Left colon (tissue), 2 donors: ENCODE results near the gene HSPA12B. TPM values are rescaled to one million over a fixed set of nuclear protein-coding genes. Genes with fewer than 3 reads are reported as not detected.

Experiments
- ATAC-seq: fragments of 200-7000 bp; cut with Tn5 transposase; one replicate; pipeline ENCODE4 v1.9.1; 2020; ENCODE audit warnings: mild to moderate bottlenecking, moderate library complexity
- DNase-seq, 2 donors: peaks; one replicate each; pipeline ENCODE4 v3.0.0-alpha.2; 2020
- intact Hi-C, 2 donors: fragments of 100-400 bp; cut with DNase I in 1 of 2; cut with micrococcal nuclease in 1 of 2; formaldehyde crosslinking; loops; one replicate each; pipeline versions ENCODE4 v1.11.2 to v1.14.0; 2022; cut with DNase I, micrococcal nuclease
- total RNA-seq, 2 donors: library from RNA; stranded (reverse); fragmentation: NEBNext Ultra II Directional; extraction: Animal tissue kit (Norgen Biotek cat#: 25700); gene quantifications; one replicate each; pipeline ENCODE4 v1.2.1, GENCODE V29; 2021
- donor health status: DM: no; HTN: no; CAD: no.
- donor health status: DM: yes; HTN: yes; CAD: no.

The HSPA12B gene
- total RNA-seq, 2 donors from 2014 or later, result 2.3 to 2.5 TPM

DNA sequence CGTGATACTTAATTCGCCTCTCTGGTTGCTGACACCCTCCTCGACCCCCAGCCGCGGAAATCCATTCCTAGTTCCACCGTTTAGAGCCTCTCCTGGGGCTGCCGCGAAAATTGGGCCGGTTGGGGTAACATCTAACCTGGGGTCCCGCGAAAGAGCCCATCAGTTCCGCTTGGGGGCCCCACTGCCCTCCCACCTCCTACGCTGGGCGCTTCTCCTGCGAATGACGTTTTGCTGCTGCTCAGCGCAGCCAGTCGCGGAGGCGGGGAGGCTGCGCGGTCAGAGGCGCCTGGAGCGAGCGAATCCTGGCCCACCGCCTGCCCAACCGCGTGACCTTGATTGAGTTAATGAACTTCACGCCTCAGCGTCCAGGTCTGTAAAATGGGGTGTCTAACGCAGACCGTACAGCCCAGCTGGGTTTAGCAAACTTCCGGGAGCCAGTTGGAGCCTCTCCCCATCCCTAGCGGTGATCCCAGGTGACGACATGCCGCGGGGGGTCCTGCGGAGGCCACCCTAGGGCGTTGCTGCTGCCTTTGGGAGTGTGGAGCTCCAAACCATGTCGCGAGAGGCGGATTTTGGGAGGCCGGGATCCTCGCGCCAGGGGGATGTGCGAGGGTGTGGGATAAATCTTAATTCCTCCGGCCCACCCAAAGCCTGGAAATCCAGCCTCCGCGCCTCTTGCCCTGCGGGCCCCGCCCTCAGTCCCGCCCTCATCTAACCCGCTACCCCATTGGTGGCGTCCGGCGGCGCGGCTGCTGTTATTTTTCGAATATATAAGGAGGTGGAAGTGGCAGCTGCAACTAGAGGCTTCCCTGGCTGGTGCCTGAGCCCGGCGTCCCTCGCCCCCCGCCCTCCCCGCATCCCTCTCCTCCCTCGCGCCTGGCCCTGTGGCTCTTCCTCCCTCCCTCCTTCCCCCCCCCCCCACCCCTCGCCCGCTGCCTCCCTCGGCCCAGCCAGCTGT is 63.3 kb downstream of the HSPA12B start, which contains the start of gene CDC25B:
CDC25B (plus strand) TSS at position 800 of the 958 bp plus-strand sequence. CDS start 222 bp downstream, outside the sequence.
- DNase-seq (peak; percentile 97 to 99), ATAC-seq (peak; percentile 85)
- intact Hi-C loops, result no loop called here

DNA sequence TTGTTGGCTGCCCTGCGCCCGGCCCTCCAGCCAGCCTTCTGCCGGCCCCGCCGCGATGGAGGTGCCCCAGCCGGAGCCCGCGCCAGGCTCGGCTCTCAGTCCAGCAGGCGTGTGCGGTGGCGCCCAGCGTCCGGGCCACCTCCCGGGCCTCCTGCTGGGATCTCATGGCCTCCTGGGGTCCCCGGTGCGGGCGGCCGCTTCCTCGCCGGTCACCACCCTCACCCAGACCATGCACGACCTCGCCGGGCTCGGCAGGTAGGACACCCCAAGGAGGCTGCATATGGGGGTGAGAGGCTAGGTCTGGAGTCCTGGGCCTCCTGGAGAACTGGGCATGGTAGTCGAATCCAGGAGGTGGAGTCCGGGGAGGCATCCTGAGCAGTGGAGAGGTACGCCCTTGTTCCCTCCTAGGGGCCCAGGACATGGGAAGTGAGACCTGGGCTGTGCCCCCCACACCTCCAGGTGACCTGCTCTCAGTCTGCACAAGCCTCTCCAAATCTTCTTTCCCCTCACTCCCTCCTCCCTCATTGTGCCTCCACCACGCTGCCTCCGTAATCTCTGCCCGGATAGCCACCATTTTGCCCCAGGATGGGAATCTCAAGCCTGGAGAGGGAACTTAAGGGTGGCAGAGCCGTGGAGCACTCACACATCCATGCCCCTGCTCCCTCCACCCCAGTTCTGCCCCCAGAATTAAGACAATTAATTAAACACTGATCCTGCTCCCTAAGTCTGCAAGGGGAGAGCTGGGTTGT is 64.2 kb downstream of the HSPA12B start:
- intact Hi-C loops, result no loop called here
- DNase-seq (peak; percentile 34 to 36), ATAC-seq (peak; percentile 8)

DNA sequence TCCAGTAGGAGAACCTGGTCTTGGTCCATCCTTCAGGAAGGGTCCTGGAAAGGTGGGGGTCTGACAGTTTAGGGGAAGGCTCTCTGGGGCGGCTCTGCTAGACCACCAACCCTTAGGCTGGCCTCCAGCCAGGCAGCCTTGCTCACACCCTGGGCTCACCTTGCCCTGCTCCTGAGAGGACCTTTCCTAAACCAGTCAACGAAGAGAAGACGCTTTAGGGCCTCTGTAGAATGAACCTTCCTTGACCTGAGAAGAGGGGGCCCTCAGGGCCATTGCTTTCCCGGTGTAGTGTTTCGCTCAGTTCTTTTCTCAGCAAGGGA is 64.7 kb downstream of the HSPA12B start:
- ATAC-seq, result no peak
- intact Hi-C loops, result no loop called here
- DNase-seq, result peak in 1 of 2 donors; percentile 26

DNA sequence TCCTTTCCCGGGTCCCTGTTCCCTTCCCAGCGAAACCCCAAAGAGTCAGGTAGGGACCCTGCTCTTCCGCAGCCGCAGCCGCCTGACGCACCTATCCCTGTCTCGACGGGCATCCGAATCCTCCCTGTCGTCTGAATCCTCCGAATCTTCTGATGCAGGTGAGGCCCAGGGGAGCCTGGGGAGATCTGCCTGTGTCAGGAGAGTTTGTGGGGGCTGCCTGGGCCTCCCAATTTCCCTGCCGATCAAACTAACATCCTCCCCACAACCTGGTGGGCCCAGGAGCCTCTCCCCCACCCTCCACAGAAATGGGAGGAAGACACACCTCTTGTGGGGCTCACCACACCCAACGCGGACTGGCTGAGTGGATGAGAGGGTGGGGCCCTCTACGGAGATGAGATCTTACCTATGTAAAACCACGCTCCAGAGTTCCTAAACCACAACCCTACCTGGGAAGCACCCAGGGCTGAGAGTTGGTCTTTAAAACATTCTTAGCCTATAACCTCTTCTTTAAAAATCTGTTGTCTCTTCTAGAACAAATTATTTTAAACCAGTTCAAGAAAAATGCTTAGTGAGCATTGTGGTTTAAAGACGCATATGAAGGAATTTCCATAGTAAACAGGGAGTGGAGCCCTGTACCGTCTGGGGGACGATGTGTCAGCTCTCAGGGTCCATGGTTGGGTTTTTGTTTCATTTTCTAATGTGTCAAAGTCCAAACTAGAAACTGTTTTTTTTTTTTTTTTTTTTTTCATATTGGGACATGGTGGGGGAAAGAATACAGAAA is 65.3 kb downstream of the HSPA12B start:
- DNase-seq (peak; percentile 55 to 76), ATAC-seq (peak; percentile 14)
- intact Hi-C loops, result no loop called here

DNA sequence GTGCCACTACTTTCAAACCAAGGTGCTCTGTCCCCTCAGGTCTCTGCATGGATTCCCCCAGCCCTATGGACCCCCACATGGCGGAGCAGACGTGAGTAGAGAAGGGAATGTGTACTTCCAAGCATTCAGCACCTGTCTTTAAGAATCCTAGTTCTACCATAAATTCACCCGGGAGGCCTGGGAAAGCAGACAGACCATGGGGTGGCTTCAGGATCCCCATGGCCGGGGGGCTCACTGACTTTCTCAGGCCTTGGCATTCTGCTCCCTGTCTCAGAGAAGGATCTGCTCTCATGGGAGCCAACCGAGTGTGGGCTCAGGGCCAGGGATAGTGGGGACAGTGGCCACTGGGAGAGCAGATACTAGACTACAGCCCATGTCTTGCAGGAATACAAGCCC is 65.9 kb downstream of the HSPA12B start:
- DNase-seq (peak in 1 of 2 donors; percentile 31), ATAC-seq (no peak)
- intact Hi-C loops, result no loop called here

DNA sequence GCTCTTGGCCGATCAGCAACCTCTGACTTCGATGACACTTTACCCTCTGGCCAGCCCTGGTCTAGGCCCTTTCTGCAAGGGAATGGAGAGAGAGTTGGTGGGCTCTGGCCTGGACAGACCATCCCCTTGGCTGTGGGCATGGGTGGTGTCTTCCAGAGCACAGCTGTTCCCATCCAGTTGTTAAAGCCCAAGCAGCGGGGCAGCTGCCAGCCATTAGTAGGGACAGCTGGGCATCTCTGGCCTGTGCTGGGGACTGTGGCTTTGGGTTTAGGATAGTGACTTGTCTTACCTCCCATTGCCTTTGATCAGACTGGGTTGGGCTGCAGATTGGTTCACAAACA is 66.4 kb downstream of the HSPA12B start:
- intact Hi-C loops, result no loop called here
- ATAC-seq (no peak), DNase-seq (no peak)

DNA sequence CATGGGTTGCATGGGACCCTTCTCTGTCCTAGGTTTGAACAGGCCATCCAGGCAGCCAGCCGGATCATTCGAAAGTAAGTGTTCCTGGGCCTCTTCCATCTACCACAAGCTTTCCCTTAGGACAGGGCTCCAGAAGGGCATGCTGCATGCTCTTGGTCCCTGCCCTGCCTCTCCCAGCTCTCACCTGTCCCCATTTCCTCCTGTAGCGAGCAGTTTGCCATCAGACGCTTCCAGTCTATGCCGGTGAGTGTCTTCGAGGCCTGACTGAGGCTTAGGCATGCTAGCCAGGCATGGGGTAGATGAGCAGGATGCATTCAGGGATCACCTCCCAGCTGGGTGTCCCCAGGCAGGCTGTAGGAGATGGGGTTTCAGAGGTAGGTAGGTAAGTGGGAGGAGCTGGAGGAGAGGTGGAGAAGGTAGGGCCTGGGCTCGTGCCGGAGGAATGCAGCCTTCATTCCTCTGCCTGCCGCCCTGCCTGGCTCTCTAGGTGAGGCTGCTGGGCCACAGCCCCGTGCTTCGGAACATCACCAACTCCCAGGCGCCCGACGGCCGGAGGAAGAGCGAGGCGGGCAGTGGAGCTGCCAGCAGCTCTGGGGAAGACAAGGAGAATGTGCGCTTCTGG is 67.9 kb downstream of the HSPA12B start:
- intact Hi-C loops, result no loop called here
- ATAC-seq (no peak), DNase-seq (no peak)

DNA sequence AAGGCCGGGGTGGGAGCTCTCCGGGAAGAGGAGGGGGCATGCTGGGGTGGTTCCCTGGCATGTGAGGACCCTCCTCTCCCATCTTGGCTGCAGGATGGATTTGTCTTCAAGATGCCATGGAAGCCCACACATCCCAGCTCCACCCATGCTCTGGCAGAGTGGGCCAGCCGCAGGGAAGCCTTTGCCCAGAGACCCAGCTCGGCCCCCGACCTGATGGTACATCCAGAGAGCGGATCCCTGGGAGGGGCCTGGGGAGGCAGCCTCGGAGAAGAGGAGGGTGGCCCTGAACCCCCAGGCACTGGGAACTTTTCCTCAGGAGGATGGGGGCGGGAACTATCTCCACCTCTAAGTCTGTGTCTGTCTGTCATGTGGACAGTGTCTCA is 68.4 kb downstream of the HSPA12B start:
- DNase-seq, result no peak
- intact Hi-C loops, result no loop called here

DNA sequence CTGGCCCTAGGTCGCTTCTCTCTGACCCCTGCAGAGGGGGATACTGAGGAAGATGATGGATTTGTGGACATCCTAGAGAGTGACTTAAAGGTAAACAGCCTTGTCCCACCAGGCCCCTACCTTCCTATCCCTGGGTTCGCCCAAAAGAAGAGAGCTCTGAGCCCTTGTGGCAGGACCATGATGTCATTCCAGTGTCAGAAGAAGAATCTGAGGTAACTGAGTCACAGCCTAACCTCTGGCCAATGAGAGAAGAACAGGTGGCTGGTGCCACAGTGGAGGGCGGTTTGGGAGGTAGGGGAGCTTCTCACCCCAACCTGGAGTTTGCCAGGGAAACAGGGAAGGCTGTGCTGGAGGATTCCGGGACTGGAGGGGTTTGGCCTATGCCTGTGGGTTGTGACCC is 68.8 kb downstream of the HSPA12B start:
- intact Hi-C loops, result no loop called here
- DNase-seq (no peak), ATAC-seq (no peak)

More for the DNA sequence above, 68.4 kb downstream of the HSPA12B start:
- ATAC-seq, result no peak

DNA sequence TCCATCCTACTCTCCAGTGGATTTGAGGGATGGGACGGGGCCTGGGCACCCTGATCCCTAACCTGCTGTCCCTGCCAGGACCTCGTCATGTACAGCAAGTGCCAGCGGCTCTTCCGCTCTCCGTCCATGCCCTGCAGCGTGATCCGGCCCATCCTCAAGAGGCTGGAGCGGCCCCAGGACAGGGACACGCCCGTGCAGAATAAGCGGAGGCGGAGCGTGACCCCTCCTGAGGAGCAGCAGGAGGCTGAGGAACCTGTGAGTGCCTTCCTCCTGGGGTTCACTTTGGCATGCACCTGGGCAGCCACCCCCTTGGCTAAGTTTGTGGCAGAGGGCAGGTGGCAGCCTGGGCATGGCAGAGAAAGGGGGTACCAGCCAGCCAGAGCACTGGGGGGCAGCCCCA is 69.4 kb downstream of the HSPA12B start:
- DNase-seq (no peak), ATAC-seq (no peak)
- intact Hi-C loops, result no loop called here

Other genes starting within 250 kb of the HSPA12B start
- gene GFRA4, start 69.3 kb upstream of the HSPA12B start, total RNA-seq, result not detected
- 10 to 100 TPM in 1 of 2 donors, 1 to 10 TPM in 1; 6.4 to 20.7 TPM for gene ADAM33, start 50.7 kb upstream of the HSPA12B start, total RNA-seq
- gene SIGLEC1, start 20.1 kb upstream of the HSPA12B start, total RNA-seq, result 10 to 100 TPM in 1 of 2 donors, 1 to 10 TPM in 1; 3.1 to 10.4 TPM
- 10 to 100 TPM; 13.3 to 19.8 TPM for gene ADISSP, start 35.1 kb downstream of the HSPA12B start, total RNA-seq
- gene SPEF1, start 48.8 kb downstream of the HSPA12B start, total RNA-seq, result under 1 TPM in 1 of 2 donors, not detected in 1; 0.14 TPM
- gene CENPB, start 54.1 kb downstream of the HSPA12B start, total RNA-seq, result 10 to 100 TPM; 80.5 to 82.2 TPM
- 10 to 100 TPM; 19.5 to 33.5 TPM for gene CDC25B, start 63.6 kb downstream of the HSPA12B start, total RNA-seq
- gene AP5S1, start 87.9 kb downstream of the HSPA12B start, total RNA-seq, result 10 to 100 TPM; 14.2 to 19.3 TPM
- gene MAVS, start 114.1 kb downstream of the HSPA12B start, total RNA-seq, result 10 to 100 TPM; 72.1 to 74.0 TPM
- gene PANK2, start 156.7 kb downstream of the HSPA12B start, total RNA-seq, result 10 to 100 TPM; 26.9 to 28.8 TPM